Measurements from ENCODE around the gene MRI1. TPM values are rescaled to one million over a fixed set of nuclear protein-coding genes. Genes with fewer than 3 reads are reported as not detected.
"Not testable (repeated sequence)": the region's sequence is repeated elsewhere in the genome, so short reads cannot be mapped to it uniquely, and the experiment has no call there.

MRI1 gene
- total and polyA plus RNA-seq, 4 donors = 5.8 to 66.5 (median 35.1) TPM

DNA sequence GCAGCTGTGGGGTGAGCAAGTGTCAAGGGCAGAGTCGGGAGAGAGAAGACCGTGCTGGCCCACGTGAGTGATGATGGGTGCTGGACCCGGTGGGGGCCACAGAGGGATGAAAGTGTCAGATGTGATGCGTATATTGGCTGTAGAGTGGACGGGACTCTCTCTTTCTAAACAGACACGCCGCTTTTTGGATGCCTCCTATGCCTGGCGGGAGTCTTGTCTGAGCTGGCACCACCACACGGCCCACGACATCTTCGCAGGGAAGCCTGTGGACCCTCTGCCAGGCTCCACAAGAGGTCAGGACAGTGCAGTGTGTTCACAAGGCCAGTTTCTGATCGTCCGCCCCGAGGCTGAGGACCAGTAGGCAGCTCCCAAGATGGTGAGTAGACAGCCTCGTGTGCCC is 12.9 kb upstream of the MRI1 start:
- H3K4me3 ChIP-seq (ENCODE audit: low read length in 2 of 2) = no peak overlapping the region
- H3K9me3 ChIP-seq (ENCODE audit: control insufficient read depth, low read length) = no peaks in the 10 kb centered on the region
- ATAC-seq (ENCODE audit: low FRiP score) = no peak
- intact Hi-C loops (cut with DNase I) = no loop called here
- H3K4me1 ChIP-seq (ENCODE audit: control insufficient read depth in 1 of 2, insufficient read depth in 2 of 2, low read length in 2 of 2) = peaks cover 0 to 2% of the 10 kb centered on the region in 2 donors
- H3K27ac ChIP-seq (ENCODE audit: low read depth in 1 of 2, low read length in 2 of 2) = no peak overlapping the region
- peaks cover 0 to 11% of the 10 kb centered on the region in 2 donors for H3K36me3 ChIP-seq (ENCODE audit: control insufficient read depth in 1 of 2, insufficient read depth in 2 of 2, low read length in 1 of 2)
- 83 to 84% methylated on average over 16 of the region's 16 CpGs for WGBS, 2 donors
- DNase-seq = no peak
- no peaks in the 10 kb centered on the region for H3K27me3 ChIP-seq (ENCODE audit: control insufficient read depth in 1 of 2, insufficient read depth in 2 of 2, low read length in 1 of 2)

DNA sequence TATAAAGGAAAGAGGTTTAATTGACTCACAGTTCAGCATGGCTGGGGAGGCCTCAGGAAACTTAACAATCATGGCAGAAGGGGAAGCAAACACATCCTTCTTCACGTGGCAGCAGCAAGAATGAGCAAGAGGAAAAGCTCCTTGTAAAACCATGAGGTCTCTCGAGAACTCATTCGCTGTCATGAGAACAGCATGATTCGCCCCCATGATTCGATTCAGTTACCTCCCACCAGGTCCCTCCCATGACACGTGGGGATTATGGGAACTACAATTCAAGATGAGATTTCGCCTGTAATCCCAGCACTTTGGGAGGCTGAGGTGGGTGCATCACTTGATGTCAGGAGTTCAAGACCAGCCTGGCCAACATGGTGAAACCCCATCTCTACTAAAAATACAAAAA is 10.7 kb upstream of the MRI1 start:
- H3K27ac ChIP-seq (ENCODE audit: low read depth in 1 of 2, low read length in 2 of 2); ATAC-seq (ENCODE audit: low FRiP score); H3K9me3 ChIP-seq (ENCODE audit: control insufficient read depth, low read length); intact Hi-C loops (cut with DNase I); DNase-seq; H3K4me1 ChIP-seq (ENCODE audit: control insufficient read depth in 1 of 2, insufficient read depth in 2 of 2, low read length in 2 of 2); H3K27me3 ChIP-seq (ENCODE audit: control insufficient read depth in 1 of 2, insufficient read depth in 2 of 2, low read length in 1 of 2); H3K4me3 ChIP-seq (ENCODE audit: low read length in 2 of 2): not testable (repeated sequence)
- peaks cover 0 to 12% of the 10 kb centered on the region in 2 donors for H3K36me3 ChIP-seq (ENCODE audit: control insufficient read depth in 1 of 2, insufficient read depth in 2 of 2, low read length in 1 of 2)
- 90 to 93% methylated on average over 7 of the region's 7 CpGs for WGBS, 2 donors

DNA sequence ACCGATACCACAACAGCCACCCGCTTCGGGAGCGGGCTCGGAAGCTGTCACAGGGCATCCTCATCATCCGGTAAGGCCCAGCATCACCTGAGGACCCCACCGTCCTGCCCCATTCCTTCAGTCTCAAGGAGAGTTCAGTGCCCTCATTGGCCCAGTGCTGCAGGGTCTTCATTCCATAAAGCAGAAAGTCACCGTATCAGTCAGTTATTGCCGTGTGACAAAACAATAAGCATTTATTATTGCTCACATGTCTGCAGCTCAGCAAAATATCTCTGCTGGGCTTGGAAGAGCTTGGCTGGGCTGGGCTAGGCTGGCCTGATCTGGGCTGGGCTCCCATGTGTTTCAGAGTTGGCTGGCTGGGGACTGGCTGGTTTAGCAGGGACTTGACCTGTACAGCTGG is 8.1 kb upstream of the MRI1 start:
- no peaks in the 10 kb centered on the region for H3K4me1 ChIP-seq (ENCODE audit: control insufficient read depth in 1 of 2, insufficient read depth in 2 of 2, low read length in 2 of 2)
- peaks cover 0 to 18% of the 10 kb centered on the region in 2 donors for H3K36me3 ChIP-seq (ENCODE audit: control insufficient read depth in 1 of 2, insufficient read depth in 2 of 2, low read length in 1 of 2)
- ATAC-seq (ENCODE audit: low FRiP score) (no peak), DNase-seq (no peak)
- no peaks in the 10 kb centered on the region for H3K27me3 ChIP-seq (ENCODE audit: control insufficient read depth in 1 of 2, insufficient read depth in 2 of 2, low read length in 1 of 2)
- intact Hi-C loops (cut with DNase I) = no loop called here
- 97 to 99% methylated on average over 9 of the region's 9 CpGs for WGBS, 2 donors
- no peak overlapping the region for H3K27ac ChIP-seq (ENCODE audit: low read depth in 1 of 2, low read length in 2 of 2)
- H3K4me3 ChIP-seq (ENCODE audit: low read length in 2 of 2) = no peak overlapping the region
- H3K9me3 ChIP-seq (ENCODE audit: control insufficient read depth, low read length) = no peaks in the 10 kb centered on the region

DNA sequence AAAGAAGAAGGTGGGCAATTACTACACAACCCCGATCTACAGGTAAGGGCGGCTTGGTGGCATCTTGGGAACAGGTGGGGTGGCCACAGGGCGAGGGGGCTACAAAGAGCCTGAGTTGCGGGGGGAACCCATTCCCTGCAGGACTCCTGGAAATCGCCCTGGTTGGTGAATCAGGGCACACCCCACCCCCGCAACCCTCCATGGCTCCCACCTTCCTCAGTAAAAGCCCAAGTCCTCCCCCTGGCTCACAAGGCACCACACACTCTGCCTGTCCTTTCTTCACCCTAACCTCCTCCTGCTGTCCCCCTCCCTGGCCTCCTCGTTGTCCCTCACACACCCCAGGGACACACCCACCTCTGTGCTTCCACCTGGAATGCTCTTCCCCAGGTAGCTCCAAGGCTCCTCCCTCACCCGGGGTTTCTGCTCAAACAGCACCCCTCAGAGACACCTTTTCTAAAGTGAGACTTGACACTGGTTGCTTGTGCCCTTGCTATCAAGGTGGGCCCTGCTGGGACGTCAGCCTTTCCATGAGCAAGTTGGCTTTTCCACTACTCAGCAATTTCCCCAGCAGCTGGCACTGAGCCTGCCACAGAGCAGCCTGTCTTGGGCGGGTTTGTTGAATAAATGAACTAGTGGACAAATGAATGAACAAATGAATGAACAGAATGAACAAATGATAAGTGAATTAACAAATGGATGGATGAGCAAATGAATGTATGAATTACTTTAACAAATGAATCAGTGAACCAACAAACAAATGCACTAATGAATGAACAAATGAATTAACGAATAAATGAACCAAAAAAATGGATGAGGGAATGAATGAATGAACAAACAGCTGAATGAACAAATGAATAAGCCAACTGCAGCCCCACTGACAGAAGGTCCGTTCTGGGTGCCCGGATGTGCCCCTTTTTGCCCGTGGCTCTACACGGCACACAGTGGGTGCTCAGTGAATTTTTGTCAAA is 6.2 kb upstream of the MRI1 start:
- Histone ChIP-seq H3K4me3 (ENCODE audit: low read length in 2 of 2) (no peak overlapping the region), H3K27ac (ENCODE audit: low read depth in 1 of 2, low read length in 2 of 2) (no peak overlapping the region), H3K9me3 (ENCODE audit: control insufficient read depth, low read length) (no peaks in the 10 kb centered on the region), H3K4me1 (ENCODE audit: control insufficient read depth in 1 of 2, insufficient read depth in 2 of 2, low read length in 2 of 2) (no peaks in the 10 kb centered on the region), H3K36me3 (ENCODE audit: control insufficient read depth in 1 of 2, insufficient read depth in 2 of 2, low read length in 1 of 2) (peaks cover 0 to 22% of the 10 kb centered on the region in 2 donors), H3K27me3 (ENCODE audit: control insufficient read depth in 1 of 2, insufficient read depth in 2 of 2, low read length in 1 of 2) (no peaks in the 10 kb centered on the region)
- DNase-seq = no peak
- no peak for ATAC-seq (ENCODE audit: low FRiP score)
- intact Hi-C loops (cut with DNase I) = no loop called here
- WGBS, 2 donors = 84 to 87% methylated on average over 15 of the region's 15 CpGs

DNA sequence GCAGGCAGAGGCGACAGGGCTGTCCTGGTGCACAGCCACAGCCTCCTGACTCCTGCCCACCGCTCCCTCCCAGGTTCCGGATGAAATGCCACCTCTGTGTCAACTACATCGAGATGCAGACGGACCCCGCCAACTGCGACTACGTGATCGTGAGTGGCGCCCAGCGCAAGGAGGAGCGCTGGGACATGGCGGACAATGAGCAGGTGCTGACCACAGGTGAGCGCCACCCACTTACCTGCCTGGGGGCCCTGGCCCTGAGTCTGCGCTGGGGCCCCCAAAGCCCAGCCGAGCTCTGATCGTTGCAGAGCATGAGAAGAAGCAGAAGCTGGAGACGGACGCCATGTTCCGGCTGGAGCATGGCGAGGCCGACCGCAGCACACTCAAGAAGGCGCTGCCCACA is 5.5 kb upstream of the MRI1 start:
- Histone ChIP-seq H3K27me3 (ENCODE audit: control insufficient read depth in 1 of 2, insufficient read depth in 2 of 2, low read length in 1 of 2) (no peaks in the 10 kb centered on the region), H3K27ac (ENCODE audit: low read depth in 1 of 2, low read length in 2 of 2) (no peak overlapping the region), H3K4me3 (ENCODE audit: low read length in 2 of 2) (no peak overlapping the region), H3K9me3 (ENCODE audit: control insufficient read depth, low read length) (no peaks in the 10 kb centered on the region), H3K36me3 (ENCODE audit: control insufficient read depth in 1 of 2, insufficient read depth in 2 of 2, low read length in 1 of 2) (peaks cover 0 to 22% of the 10 kb centered on the region in 2 donors), H3K4me1 (ENCODE audit: control insufficient read depth in 1 of 2, insufficient read depth in 2 of 2, low read length in 2 of 2) (no peaks in the 10 kb centered on the region)
- no peak for ATAC-seq (ENCODE audit: low FRiP score)
- DNase-seq = no peak
- intact Hi-C loops (cut with DNase I) = no loop called here
- WGBS, 2 donors = 95% methylated on average over 24 of the region's 24 CpGs

DNA sequence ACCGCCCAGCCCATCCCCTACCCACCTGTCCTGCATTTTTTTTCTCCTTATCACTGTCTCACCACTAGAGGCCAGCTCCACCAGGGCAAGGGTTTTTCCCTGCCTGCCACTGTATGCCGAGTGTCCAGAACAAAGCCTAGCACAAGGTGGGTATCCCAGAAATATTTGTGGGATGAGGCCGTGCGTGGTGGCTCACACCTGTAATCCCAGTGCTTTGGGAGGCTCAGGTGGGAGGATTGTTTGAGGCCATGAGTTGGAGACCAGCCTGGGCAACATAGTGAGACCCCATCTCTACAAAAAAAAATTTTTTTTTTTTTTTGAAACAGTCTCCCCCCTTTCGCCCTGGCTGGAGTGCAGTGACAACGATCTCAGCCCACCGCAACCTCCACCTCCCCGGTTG is 2.9 kb upstream of the MRI1 start:
- DNase-seq (no peak), ATAC-seq (ENCODE audit: low FRiP score) (no peak)
- H3K27me3 ChIP-seq (ENCODE audit: control insufficient read depth in 1 of 2, insufficient read depth in 2 of 2, low read length in 1 of 2) = no peaks in the 10 kb centered on the region
- no peak overlapping the region for H3K27ac ChIP-seq (ENCODE audit: low read depth in 1 of 2, low read length in 2 of 2)
- H3K36me3 ChIP-seq (ENCODE audit: control insufficient read depth in 1 of 2, insufficient read depth in 2 of 2, low read length in 1 of 2) = peaks cover 0 to 13% of the 10 kb centered on the region in 2 donors
- intact Hi-C loops (cut with DNase I) = no loop called here
- H3K9me3 ChIP-seq (ENCODE audit: control insufficient read depth, low read length) = no peaks in the 10 kb centered on the region
- no peaks in the 10 kb centered on the region for H3K4me1 ChIP-seq (ENCODE audit: control insufficient read depth in 1 of 2, insufficient read depth in 2 of 2, low read length in 2 of 2)
- H3K4me3 ChIP-seq (ENCODE audit: low read length in 2 of 2) = no peak overlapping the region
- WGBS, 2 donors = 84 to 96% methylated on average over 8 of the region's 8 CpGs

DNA sequence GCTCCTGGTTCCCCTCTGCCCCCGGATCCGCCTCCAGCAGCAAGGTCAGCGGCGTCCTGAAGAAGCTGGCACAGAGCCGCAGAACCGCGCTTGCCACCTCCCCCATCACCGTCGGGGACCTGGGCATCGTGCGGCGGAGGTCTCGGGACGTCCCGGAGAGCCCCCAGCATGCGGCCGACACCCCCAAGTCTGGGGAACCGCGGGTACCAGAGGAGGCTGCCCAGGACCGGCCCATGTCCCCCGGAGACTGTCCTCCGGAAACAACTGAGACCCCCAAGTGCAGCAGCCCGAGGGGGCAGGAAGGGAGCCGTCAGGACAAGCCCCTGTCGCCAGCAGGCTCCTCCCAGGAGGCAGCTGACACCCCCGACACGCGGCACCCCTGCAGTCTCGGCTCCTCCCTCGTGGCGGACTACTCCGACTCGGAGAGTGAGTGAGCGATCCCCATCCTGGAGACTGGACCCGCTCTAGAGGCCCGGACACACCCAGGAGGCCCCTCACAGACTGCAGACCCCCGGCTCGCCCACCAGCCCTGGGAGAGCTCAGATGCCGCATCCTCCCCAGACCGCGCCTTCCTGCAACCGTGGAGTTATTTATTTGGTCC is 1.6 kb upstream of the MRI1 start:
- no peaks in the 10 kb centered on the region for H3K4me1 ChIP-seq (ENCODE audit: control insufficient read depth in 1 of 2, insufficient read depth in 2 of 2, low read length in 2 of 2)
- H3K27ac ChIP-seq (ENCODE audit: low read depth in 1 of 2, low read length in 2 of 2) = no peak overlapping the region
- no peaks in the 10 kb centered on the region for H3K9me3 ChIP-seq (ENCODE audit: control insufficient read depth, low read length)
- H3K27me3 ChIP-seq (ENCODE audit: control insufficient read depth in 1 of 2, insufficient read depth in 2 of 2, low read length in 1 of 2) = no peaks in the 10 kb centered on the region
- 88 to 89% methylated on average over 42 of the region's 42 CpGs for WGBS, 2 donors
- no peak overlapping the region for H3K4me3 ChIP-seq (ENCODE audit: low read length in 2 of 2)
- H3K36me3 ChIP-seq (ENCODE audit: control insufficient read depth in 1 of 2, insufficient read depth in 2 of 2, low read length in 1 of 2) = peaks cover 0 to 12% of the 10 kb centered on the region in 2 donors
- no peak for ATAC-seq (ENCODE audit: low FRiP score)
- DNase-seq = no peak
- intact Hi-C loops (cut with DNase I) = no loop called here

DNA sequence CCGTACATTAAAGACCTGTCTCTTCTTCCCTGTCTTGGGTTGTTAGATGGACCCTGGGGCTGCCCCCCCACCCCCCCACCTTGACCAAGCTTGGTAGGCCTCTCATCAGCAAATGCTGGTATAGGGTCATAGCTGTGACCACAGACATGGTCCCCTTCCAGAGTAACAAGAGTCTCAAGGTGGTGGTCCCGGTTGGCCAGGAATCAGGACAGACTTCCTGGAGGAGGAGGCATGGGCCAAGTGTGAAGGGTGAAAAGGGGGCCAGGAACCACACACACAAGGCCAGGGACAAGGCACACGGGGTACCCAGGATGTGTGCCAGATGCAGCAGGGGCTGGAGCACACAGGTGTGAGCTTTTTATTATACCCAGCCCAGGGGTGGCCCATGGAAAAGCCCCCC is 1.1 kb upstream of the MRI1 start:
- WGBS, 2 donors = 80 to 90% methylated on average over 3 of the region's 3 CpGs
- Histone ChIP-seq H3K36me3 (ENCODE audit: control insufficient read depth in 1 of 2, insufficient read depth in 2 of 2, low read length in 1 of 2) (peaks cover 0 to 12% of the 10 kb centered on the region in 2 donors), H3K27ac (ENCODE audit: low read depth in 1 of 2, low read length in 2 of 2) (no peak overlapping the region)

More for the DNA sequence above, 1.1 kb upstream of the MRI1 start:
- no peaks in the 10 kb centered on the region for H3K9me3 ChIP-seq (ENCODE audit: control insufficient read depth, low read length)
- intact Hi-C loops (cut with DNase I) = no loop called here
- DNase-seq (no peak), ATAC-seq (ENCODE audit: low FRiP score) (no peak)
- no peaks in the 10 kb centered on the region for H3K27me3 ChIP-seq (ENCODE audit: control insufficient read depth in 1 of 2, insufficient read depth in 2 of 2, low read length in 1 of 2)
- no peaks in the 10 kb centered on the region for H3K4me1 ChIP-seq (ENCODE audit: control insufficient read depth in 1 of 2, insufficient read depth in 2 of 2, low read length in 2 of 2)
- no peak overlapping the region for H3K4me3 ChIP-seq (ENCODE audit: low read length in 2 of 2)

All from aorta (tissue), 5 donors.